Heart right ventricle (tissue), 16 donors: ENCODE data around the gene COL16A1. TPM values are rescaled to one million over a fixed set of nuclear protein-coding genes. Genes with fewer than 3 reads are reported as not detected.

ENCODE experiments used
- ATAC-seq, 8 donors: fragments of 200-7000 bp; cut with Tn5 transposase; one replicate each; pipeline ENCODE4 v1.9.1; 2020; ENCODE audit warnings: mild to moderate bottlenecking in 8 of 8, moderate library complexity in 8 of 8, moderate number of reproducible peaks in 1 of 8
- DNase-seq, 2 donors: peaks; one replicate each; pipeline ENCODE4 v3.0.0-alpha.2; 2020
- H3K27ac ChIP-seq, 10 donors: fragments of 200-600 bp; sonication (generic) in 2 of 10; one replicate each; pipeline versions ENCODE4 v1.5.0 to v1.8.0; 2020 to 2022; ENCODE audit warnings: mild to moderate bottlenecking in 3 of 10
- H3K27me3 ChIP-seq, 7 donors: fragments of 200-600 bp; one replicate each; pipeline ENCODE4 v1.8.0; 2021 to 2022; ENCODE audit warnings: mild to moderate bottlenecking in 2 of 7
- H3K36me3 ChIP-seq, 9 donors: fragments of 200-600 bp; sonication (generic) in 1 of 9; one replicate each; pipeline versions ENCODE4 v1.5.0 to v1.8.0; 2020 to 2022; ENCODE audit warnings: mild to moderate bottlenecking in 2 of 9
- H3K4me1 ChIP-seq, 9 donors: fragments of 200-600 bp; sonication (generic) in 1 of 9; one replicate each; pipeline versions ENCODE4 v1.5.0 to v1.8.0; 2020 to 2022; ENCODE audit warnings: mild to moderate bottlenecking in 4 of 9
- H3K4me3 ChIP-seq, 10 donors: fragments of 200-600 bp; sonication (generic) in 2 of 10; one replicate each; pipeline versions ENCODE4 v1.5.0 to v1.8.0; 2020 to 2022; ENCODE audit warnings: mild to moderate bottlenecking in 7 of 10, moderate library complexity in 2 of 10
- H3K9me3 ChIP-seq, 11 donors: fragments of 200-600 bp in 10 of 11; sonication (generic) in 2 of 11; one replicate each; pipeline versions ENCODE4 v1.5.0 to v1.8.0; 2013 to 2022; ENCODE audit warnings: mild to moderate bottlenecking in 2 of 11, control low read depth in 1 of 11, moderate library complexity in 1 of 11
- WGBS, 2 donors: extraction: QIAGEN DNeasy Blood & Tissue Kit; methylation state at CpG; one replicate each; pipeline ENCODE4 v1.1.7; 2013; ENCODE audit warnings: inconsistent platforms in 1 of 2; 5-methylcytosine and 5-hydroxymethylcytosine counted together
- intact Hi-C, 10 donors: fragments of 100-400 bp; cut with DNase I; formaldehyde crosslinking; loops; one replicate each; pipeline versions ENCODE4 v1.11.1 to v1.14.2; 2022
- polyA plus RNA-seq, 2 donors: library from polyadenylated mRNA; stranded (reverse); fragments of 200-250 nt; gene quantifications; one replicate each; pipeline ENCODE4 v1.2.3, GENCODE V29; 2013
- total RNA-seq, 10 donors: library from RNA; stranded (reverse); fragmentation: NEBNext Ultra II Directional in 3 of 10; extraction: Animal tissue kit (Norgen Biotek cat#: 25700) in 3 of 10; gene quantifications; one replicate each; pipeline versions ENCODE4 v1.2.1 to v1.2.4, GENCODE V29; 2021 to 2023
- TF ChIP-seq, protein P1 (sequence below), 9 donors: fragments of 200-600 bp; sonication (generic) in 2 of 9; IDR thresholded peaks; one replicate each; pipeline versions ENCODE4 v1.5.0 to v1.8.0; 2021 to 2022; ENCODE audit warnings: antibody characterized with exemption in 9 of 9, mild to moderate bottlenecking in 5 of 9, moderate library complexity in 1 of 9
- donor health status: Arrhythmogenic right ventricular cardiomyopathy.
- donor health status: ischemic (EF 13 %, LVEDD 7.1; RV severe dilation, severe dysfunction).
- donor health status: healthy with polysubstance abuse.
- donor health status: DM: no; HTN: yes; CAD: no.
- donor health status: DM: no; HTN: no; CAD: no.
- donor health status: ischemic (EF 25% LVEDD 6.9; RV normal size, moderate dysfunction).
- donor health status: ischemic (EF 25% LVEDD 5.7; RV mildly dilated, moderate dysfunction).
- donor health status: healthy.
- donor health status: DM: yes; HTN: yes; CAD: no.
- donor health status: Ischemic cardiomyopathy.
- donor health status: ischemic (EF 35%, LVEDD 5.7; RV mildly dilated, moderate dysfunction).
- donor health status: nonischemic (EF 11% LVEDD 7.7; RV severe dilation, severe dysfunction).
- donor health status: DM: yes; HTN: yes; CAD: no.
- donor health status: PGD.
- donor health status: ischemic (EF 29% LVEDD 5.4; RV normal size, mild dysfunction).
- donor health status: nonischemic (EF 23%, LVEDD 6.1; RV moderate dilation, normal function).

The COL16A1 gene
- total and polyA plus RNA-seq, 12 donors: 7.4 to 35.3 (median 16.6) TPM

DNA sequence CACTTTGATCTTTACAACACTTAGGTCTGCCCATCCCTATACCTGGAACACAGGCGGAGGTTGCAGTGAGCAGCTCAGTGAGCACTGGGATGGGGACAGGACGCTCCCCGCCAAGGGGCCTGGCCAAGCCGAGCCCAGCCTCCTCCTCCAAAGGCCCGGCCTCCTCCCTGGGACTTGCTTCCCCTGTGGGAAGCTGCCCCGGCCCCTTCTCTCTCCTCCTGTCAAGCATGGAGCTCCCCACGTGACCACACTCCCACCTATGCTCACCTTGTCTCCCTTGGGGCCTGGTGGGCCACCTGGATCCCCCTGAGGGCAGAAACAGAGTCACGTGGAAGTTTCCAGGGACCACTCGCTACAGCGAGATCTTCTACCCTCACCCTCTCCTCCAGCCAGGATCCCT is 12.9 kb downstream of the COL16A1 start:
- no peak for DNase-seq
- Histone ChIP-seq H3K9me3 (no peaks in the 10 kb centered on the region), H3K4me3 (no peak overlapping the region), H3K27ac (no peak overlapping the region), H3K4me1 (peaks cover 0 to 1% (median 0%) of the 10 kb centered on the region in 9 donors), H3K27me3 (no peaks in the 10 kb centered on the region), H3K36me3 (peaks cover 0 to 32% (median 0%) of the 10 kb centered on the region in 9 donors)
- WGBS, 2 donors: 92 to 97% methylated on average over 10 of the region's 10 CpGs
- ATAC-seq: no peak
- intact Hi-C loops: no loop called here
- TF ChIP-seq, protein P1, sequence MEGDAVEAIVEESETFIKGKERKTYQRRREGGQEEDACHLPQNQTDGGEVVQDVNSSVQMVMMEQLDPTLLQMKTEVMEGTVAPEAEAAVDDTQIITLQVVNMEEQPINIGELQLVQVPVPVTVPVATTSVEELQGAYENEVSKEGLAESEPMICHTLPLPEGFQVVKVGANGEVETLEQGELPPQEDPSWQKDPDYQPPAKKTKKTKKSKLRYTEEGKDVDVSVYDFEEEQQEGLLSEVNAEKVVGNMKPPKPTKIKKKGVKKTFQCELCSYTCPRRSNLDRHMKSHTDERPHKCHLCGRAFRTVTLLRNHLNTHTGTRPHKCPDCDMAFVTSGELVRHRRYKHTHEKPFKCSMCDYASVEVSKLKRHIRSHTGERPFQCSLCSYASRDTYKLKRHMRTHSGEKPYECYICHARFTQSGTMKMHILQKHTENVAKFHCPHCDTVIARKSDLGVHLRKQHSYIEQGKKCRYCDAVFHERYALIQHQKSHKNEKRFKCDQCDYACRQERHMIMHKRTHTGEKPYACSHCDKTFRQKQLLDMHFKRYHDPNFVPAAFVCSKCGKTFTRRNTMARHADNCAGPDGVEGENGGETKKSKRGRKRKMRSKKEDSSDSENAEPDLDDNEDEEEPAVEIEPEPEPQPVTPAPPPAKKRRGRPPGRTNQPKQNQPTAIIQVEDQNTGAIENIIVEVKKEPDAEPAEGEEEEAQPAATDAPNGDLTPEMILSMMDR (IDR thresholded peaks at IDR 0.05): no peak

DNA sequence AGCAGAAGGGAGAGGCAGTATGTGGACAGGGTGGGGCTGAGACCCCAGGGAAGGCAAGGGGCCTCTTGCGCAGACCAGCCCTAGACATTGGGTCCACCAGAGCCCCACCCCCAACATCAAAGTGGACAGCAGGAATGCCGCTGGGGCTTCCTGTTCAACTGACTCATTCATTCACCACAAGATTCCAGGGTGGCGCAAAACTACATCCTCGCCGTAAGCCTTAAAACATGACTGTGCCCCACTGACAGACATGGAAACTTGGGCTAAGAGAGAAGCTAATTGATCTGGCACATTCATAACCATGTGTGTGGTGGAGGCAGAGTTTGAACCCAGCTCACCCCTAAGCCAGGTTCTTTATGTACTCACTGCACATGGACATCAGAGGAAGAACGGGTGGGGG is 14.0 kb downstream of the COL16A1 start:
- Histone ChIP-seq H3K4me3 (no peak overlapping the region), H3K36me3 (peaks cover 0 to 30% (median 0%) of the 10 kb centered on the region in 9 donors), H3K4me1 (no peaks in the 10 kb centered on the region), H3K9me3 (no peaks in the 10 kb centered on the region), H3K27ac (no peak overlapping the region), H3K27me3 (no peaks in the 10 kb centered on the region)
- TF ChIP-seq, protein P1 (IDR thresholded peaks at IDR 0.05): no peak
- 88 to 94% methylated on average over 6 of the region's 6 CpGs for whole genome bisulfite sequencing, 2 donors
- intact Hi-C loops: no loop called here
- no peak for DNase-seq
- no peak for ATAC-seq

DNA sequence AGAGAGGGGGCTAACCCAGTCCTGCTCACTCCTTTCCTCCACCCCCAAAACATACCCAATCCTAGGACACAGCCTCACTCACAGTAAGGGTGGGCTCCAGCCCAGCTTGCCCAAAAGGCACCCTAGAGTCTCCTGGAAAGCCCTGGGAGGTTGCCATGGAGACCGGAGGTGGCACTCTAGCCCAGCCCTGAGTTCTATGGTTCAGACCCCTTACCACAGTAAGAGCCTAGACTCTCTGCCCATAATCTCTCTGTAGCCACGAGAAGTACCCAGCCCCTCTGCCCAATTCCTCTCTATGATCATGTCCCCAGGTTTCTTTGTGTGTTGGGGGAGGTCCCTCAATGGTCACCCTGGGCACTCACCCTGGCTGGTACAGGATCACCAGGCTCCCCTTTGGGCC is 14.4 kb downstream of the COL16A1 start:
- H3K4me3 ChIP-seq: no peak overlapping the region
- 79 to 81% methylated on average over 2 of the region's 2 CpGs for WGBS, 2 donors
- DNase-seq: no peak
- TF ChIP-seq, protein P1 (IDR thresholded peaks at IDR 0.05): no peak
- ATAC-seq: no peak
- H3K27ac ChIP-seq: no peak overlapping the region
- peaks cover 0 to 26% (median 0%) of the 10 kb centered on the region in 9 donors for H3K36me3 ChIP-seq
- no peaks in the 10 kb centered on the region for H3K9me3 ChIP-seq
- H3K27me3 ChIP-seq: no peaks in the 10 kb centered on the region
- no peaks in the 10 kb centered on the region for H3K4me1 ChIP-seq
- intact Hi-C loops: no loop called here

DNA sequence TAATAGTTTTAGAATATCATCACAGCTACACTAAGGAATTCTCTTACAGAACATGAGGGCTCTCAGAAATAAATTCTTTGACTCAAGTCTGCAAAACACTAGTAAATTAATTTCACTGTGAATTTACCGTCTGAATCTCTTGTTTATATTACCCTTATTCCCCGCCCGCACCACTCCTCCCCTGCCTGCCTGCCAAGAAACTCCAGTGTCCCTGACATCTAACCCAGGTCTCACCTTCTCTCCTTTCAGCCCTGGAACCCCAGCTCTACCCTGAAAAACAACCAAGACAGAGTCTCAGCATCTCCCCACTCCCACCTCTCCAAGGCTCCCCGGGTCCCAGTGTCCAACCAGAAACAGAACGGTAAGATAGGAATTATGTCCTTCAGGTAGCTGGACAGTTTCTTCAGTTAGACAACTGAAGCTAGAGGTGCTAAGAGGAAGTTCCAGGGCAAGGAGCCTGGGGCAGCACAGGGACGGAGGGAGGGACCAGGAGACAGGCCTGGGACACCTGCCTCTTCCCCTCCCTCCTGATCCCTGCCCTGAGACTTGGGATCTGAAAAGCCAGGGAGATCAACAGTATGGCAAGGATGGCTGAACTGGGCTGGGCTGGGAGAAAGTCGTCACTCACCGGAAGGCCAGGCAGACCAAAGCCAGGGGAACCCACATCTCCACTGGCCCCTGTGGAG is 15.4 kb downstream of the COL16A1 start:
- TF ChIP-seq, protein P1 (IDR thresholded peaks at IDR 0.05): no peak
- peaks cover 0 to 26% (median 0%) of the 10 kb centered on the region in 9 donors for H3K36me3 ChIP-seq
- DNase-seq (no peak), ATAC-seq (no peak)
- H3K27ac ChIP-seq: no peak overlapping the region
- 79 to 84% methylated on average over 8 of the region's 8 CpGs for WGBS, 2 donors
- H3K27me3 ChIP-seq: no peaks in the 10 kb centered on the region
- no peaks in the 10 kb centered on the region for H3K9me3 ChIP-seq
- H3K4me1 ChIP-seq: no peaks in the 10 kb centered on the region
- intact Hi-C loops: no loop called here
- no peak overlapping the region for H3K4me3 ChIP-seq
